ENCODE measurements around the gene EPN3.

EPN3 gene

GRCh38 chr17:50570032-50570431 is 37.5 kb downstream of the EPN3 start:
- DNase-seq (ENCODE audit: low read depth in 2 of 2): no peak

- no peak for DNase-seq (ENCODE audit: low read depth in 2 of 2)
These were observed 38.0 kb downstream of the EPN3 start for GRCh38 chr17:50570528-50570927.

- no peak for DNase-seq (ENCODE audit: low read depth in 2 of 2)
These were observed 39.1 kb downstream of the EPN3 start for GRCh38 chr17:50571681-50572080.

GRCh38 chr17:50572541-50572940 is 40.0 kb downstream of the EPN3 start:
- no peak for DNase-seq (ENCODE audit: low read depth in 2 of 2)

- DNase-seq (ENCODE audit: low read depth in 2 of 2): no peak
These were observed 41.5 kb downstream of the EPN3 start for GRCh38 chr17:50573866-50574611.

- no peak for DNase-seq (ENCODE audit: low read depth in 2 of 2)
These were observed 43.2 kb downstream of the EPN3 start for GRCh38 chr17:50575581-50576210.

- DNase-seq (ENCODE audit: low read depth in 2 of 2): no peak
These were observed 44.3 kb downstream of the EPN3 start for GRCh38 chr17:50576864-50577263.

GRCh38 chr17:50577451-50577954 is 45.0 kb downstream of the EPN3 start:
- DNase-seq (ENCODE audit: low read depth in 2 of 2): no peak

GRCh38 chr17:50578173-50578572 is 45.6 kb downstream of the EPN3 start:
- DNase-seq (ENCODE audit: low read depth in 2 of 2): no peak

- DNase-seq (ENCODE audit: low read depth in 2 of 2): no peak
These were observed 46.9 kb downstream of the EPN3 start for GRCh38 chr17:50579399-50579798.

GRCh38 chr17:50580646-50581045 is 48.1 kb downstream of the EPN3 start:
- DNase-seq (ENCODE audit: low read depth in 2 of 2): no peak

- DNase-seq (ENCODE audit: low read depth in 2 of 2): no peak
These were observed 48.8 kb downstream of the EPN3 start for GRCh38 chr17:50581316-50581715.

GRCh38 chr17:50582741-50583140 is 50.2 kb downstream of the EPN3 start:
- DNase-seq (ENCODE audit: low read depth in 2 of 2): no peak

- no peak for DNase-seq (ENCODE audit: low read depth in 2 of 2)
These were observed 51.1 kb downstream of the EPN3 start for GRCh38 chr17:50583641-50584040.

GRCh38 chr17:50584116-50584515 is 51.6 kb downstream of the EPN3 start:
- DNase-seq (ENCODE audit: low read depth in 2 of 2): no peak

- no peak for DNase-seq (ENCODE audit: low read depth in 2 of 2)
These were observed 52.2 kb downstream of the EPN3 start for GRCh38 chr17:50584749-50585148.

GRCh38 chr17:50585346-50585745 is 52.8 kb downstream of the EPN3 start:
- DNase-seq (ENCODE audit: low read depth in 2 of 2): no peak

- no peak for DNase-seq (ENCODE audit: low read depth in 2 of 2)
These were observed 53.4 kb downstream of the EPN3 start for GRCh38 chr17:50585891-50586290.

GRCh38 chr17:50586421-50587247 is 54.1 kb downstream of the EPN3 start:
- DNase-seq (ENCODE audit: low read depth in 2 of 2): no peak

GRCh38 chr17:50587571-50587970 is 55.0 kb downstream of the EPN3 start:
- DNase-seq (ENCODE audit: low read depth in 2 of 2): no peak

- DNase-seq (ENCODE audit: low read depth in 2 of 2): no peak
These were observed 56.0 kb downstream of the EPN3 start for GRCh38 chr17:50588391-50589049.
